SK-N-SH (cell line): Measurements from ENCODE around the gene FRMPD4. TPM values are rescaled to one million over a fixed set of nuclear protein-coding genes. Genes with fewer than 3 reads are reported as not detected.

ENCODE experiments used
- CTCF ChIA-PET: fragments of 300-600, 350-600 bp; formaldehyde crosslinking; extraction: SDS; loops from one replicate; lab custom pipeline; 2021; lab: Yijun Ruan, JAX
- POLR2A ChIA-PET: fragments of 350-600 bp; sonication (Branson Sonifier 250); formaldehyde crosslinking; extraction: SDS; loops from one replicate; lab custom pipeline; 2020; ENCODE audit warnings: antibody characterized with exemption, inconsistent platforms; lab: Yijun Ruan, JAX
- DNase-seq: peaks from one replicate; pipeline ENCODE4 v3.0.0; 2012
- H2AFZ ChIP-seq: fragments of 200-600 bp; sonication (generic); 2 replicates; pipeline ENCODE4 v1.8.1; 2016; ENCODE audit warnings: antibody characterized with exemption, mild to moderate bottlenecking, low read depth
- H3F3A ChIP-seq: fragments of 200-600 bp; sonication (generic); replicated peaks from 2 replicates; pipeline ENCODE3; 2016; ENCODE audit warnings: antibody characterized with exemption, mild to moderate bottlenecking; ENCODE audit not compliant: insufficient read depth
- H3K27ac ChIP-seq, 2 experiments: fragments of 200-500 bp in 1 of 2; fragments of 200-600 bp in 1 of 2; sonication (Bioruptor generic) in 1 of 2; sonication (generic), shearing (Covaris generic) in 1 of 2; 2 replicates each; pipeline versions ENCODE4 v1.5.1 to v1.6.1; 2014 to 2016; ENCODE audit warnings: low read depth in 2 of 2, inconsistent platforms in 1 of 2, low read length in 1 of 2, mild to moderate bottlenecking in 1 of 2, mixed read lengths in 1 of 2
- H3K27me3 ChIP-seq: fragments of 200-600 bp; sonication (generic), shearing (Covaris generic); 2 replicates; pipeline ENCODE4 v1.6.1; 2016; ENCODE audit warnings: mixed run types; ENCODE audit not compliant: insufficient read depth
- H3K36me3 ChIP-seq, 2 experiments: fragments of 200-500 bp in 1 of 2; fragments of 200-600 bp in 1 of 2; sonication (Bioruptor generic) in 1 of 2; sonication (generic) in 1 of 2; replicated peaks in 1 of 2; 2 replicates each; pipeline versions ENCODE3 to v1.5.1; 2014 to 2016; ENCODE audit warnings: low read length in 1 of 2, mild to moderate bottlenecking in 1 of 2; ENCODE audit not compliant: insufficient read depth in 2 of 2, control insufficient read depth in 1 of 2
- H3K4me1 ChIP-seq, 2 experiments: fragments of 200-500 bp in 1 of 2; fragments of 200-600 bp in 1 of 2; sonication (Bioruptor generic) in 1 of 2; sonication (generic), shearing (Covaris generic) in 1 of 2; 2 replicates each; pipeline versions ENCODE4 v1.5.1 to v1.6.1; 2014 to 2016; ENCODE audit warnings: low read depth in 1 of 2, low read length in 1 of 2, mixed run types in 1 of 2; ENCODE audit not compliant: insufficient read depth in 2 of 2, control insufficient read depth in 1 of 2
- H3K4me2 ChIP-seq: fragments of 200-600 bp; sonication (generic), shearing (Covaris generic); 2 replicates; pipeline ENCODE4 v1.6.1; 2017; ENCODE audit warnings: mixed run types
- H3K4me3 ChIP-seq, 2 experiments: fragments of 200-500 bp in 1 of 2; fragments of 200-600 bp in 1 of 2; sonication (Bioruptor generic) in 1 of 2; sonication (generic), shearing (Covaris generic) in 1 of 2; 2 replicates each; pipeline versions ENCODE4 v1.5.1 to v1.8.1; 2014 to 2016; ENCODE audit warnings: low read depth in 2 of 2, inconsistent platforms in 1 of 2, low read length in 1 of 2, mild to moderate bottlenecking in 1 of 2, mixed read lengths in 1 of 2, moderate library complexity in 1 of 2
- H3K79me2 ChIP-seq: fragments of 200-600 bp; sonication (generic); 2 replicates; pipeline ENCODE4 v1.8.1; 2017; ENCODE audit warnings: mild to moderate bottlenecking; ENCODE audit not compliant: insufficient read depth
- H3K9ac ChIP-seq: fragments of 200-600 bp; sonication (generic); 2 replicates; pipeline ENCODE4 v1.6.1; 2017; ENCODE audit warnings: mixed run types
- H3K9me2 ChIP-seq: fragments of 200-600 bp; sonication (generic); 2 replicates; pipeline ENCODE4 v1.6.1; 2017; ENCODE audit warnings: mixed run types
- H3K9me3 ChIP-seq: fragments of 200-600 bp; sonication (generic); 2 replicates; pipeline ENCODE4 v1.6.1; 2017; ENCODE audit warnings: mixed run types, mild to moderate bottlenecking, moderate library complexity
- H4K20me1 ChIP-seq: fragments of 200-600 bp; sonication (generic); 2 replicates; pipeline ENCODE4 v1.6.1; 2017; ENCODE audit warnings: mild to moderate bottlenecking, mixed run types; ENCODE audit not compliant: insufficient read depth
- CHD2 ChIP-seq: fragments of 150-350 bp; IDR thresholded peaks from 2 replicates; pipeline ENCODE4 v1.6.1; 2018; ENCODE audit warnings: low read length; ENCODE audit not compliant: partially characterized antibody
- ELF1 ChIP-seq: IDR thresholded peaks from 2 replicates; pipeline ENCODE4 v1.4.0; 2012
- FOSL2 ChIP-seq: IDR thresholded peaks from 2 replicates; pipeline ENCODE4 v1.4.0; 2012; ENCODE audit warnings: low read depth, mild to moderate bottlenecking, moderate library complexity, borderline replicate concordance
- FOXM1 ChIP-seq: IDR thresholded peaks from 2 replicates; pipeline ENCODE4 v1.4.0; 2012; ENCODE audit warnings: low read depth, mild to moderate bottlenecking
- GATA2 ChIP-seq: sonication (generic); formaldehyde crosslinking; IDR thresholded peaks from 2 replicates; pipeline ENCODE4 v1.5.0; 2020; ENCODE audit warnings: mild to moderate bottlenecking, missing genetic modification reagents
- IRF3 ChIP-seq: fragments of 150-350 bp; IDR thresholded peaks from 2 replicates; pipeline ENCODE4 v1.6.1; 2016; ENCODE audit warnings: mild to moderate bottlenecking, low read depth, low read length
- MEF2A ChIP-seq: IDR thresholded peaks from 2 replicates; pipeline ENCODE4 v1.4.0; 2012; ENCODE audit warnings: low read depth, borderline replicate concordance
- MXI1 ChIP-seq: IDR thresholded peaks from 2 replicates; pipeline ENCODE4 v1.6.1; 2012; ENCODE audit warnings: mild to moderate bottlenecking, low read depth, low read length, improper control_type of control experiment
- NFIC ChIP-seq: IDR thresholded peaks from 2 replicates; pipeline ENCODE4 v1.4.0; 2012; ENCODE audit warnings: borderline replicate concordance
- RAD21 ChIP-seq: IDR thresholded peaks from 2 replicates; pipeline ENCODE4 v1.6.1; 2012; ENCODE audit warnings: mild to moderate bottlenecking, low read length
- SMC3 ChIP-seq: IDR thresholded peaks from 2 replicates; pipeline ENCODE4 v1.6.1; 2012; ENCODE audit warnings: low read depth, low read length, improper control_type of control experiment
- TEAD4 ChIP-seq: IDR thresholded peaks from 2 replicates; pipeline ENCODE4 v1.4.0; 2012; ENCODE audit warnings: mild to moderate bottlenecking, borderline replicate concordance; ENCODE audit not compliant: insufficient read depth
- WGBS: methylation state at CpG from one replicate; pipeline ENCODE4 v1.1.6; 2017; ENCODE audit warnings: low lambda C conversion rate; 5-methylcytosine and 5-hydroxymethylcytosine counted together
- polyA plus RNA-seq, 3 experiments: library from polyadenylated mRNA; depleted of rRNA; stranded (reverse); fragments of >200 nt; gene quantifications; 2 replicates each; pipeline ENCODE4 v1.2.3, GENCODE V29; 2012
- TF ChIP-seq, protein P1 (sequence below): fragments of 200-600 bp; sonication (generic); IDR thresholded peaks from 2 replicates; pipeline ENCODE4 v1.6.1; 2017; ENCODE audit warnings: antibody characterized with exemption, mild to moderate bottlenecking, moderate library complexity
- TF ChIP-seq, protein P2 (sequence below): IDR thresholded peaks from 2 replicates; pipeline ENCODE4 v1.6.1; 2012; ENCODE audit warnings: mild to moderate bottlenecking, low read depth, low read length, moderate library complexity
- TF ChIP-seq, protein P3 (sequence below): fragments of 150-350 bp; IDR thresholded peaks from 2 replicates; pipeline ENCODE4 v1.6.1; 2017; ENCODE audit warnings: antibody characterized with exemption, low read length, low read depth, borderline replicate concordance
- TF ChIP-seq, protein P4 (sequence below): IDR thresholded peaks from 2 replicates; pipeline ENCODE4 v1.4.0; 2012; ENCODE audit warnings: low read depth, borderline replicate concordance

Gene FRMPD4
- polyA plus RNA-seq, 1 of the 3 experiments (the other 2 are of a cell fraction), result not detected

- ChIA-PET POLR2A (no interaction called here), CTCF (no interaction called here)
- Histone ChIP-seq H3K4me3 (no peak overlapping the region), H3K27me3 (0 out of 2 replicates have a peak, but pooled peaks cover 6% of the 10 kb centered on the region), H3K4me2 (no peak overlapping the region), H3K9me3 (no peaks in the 10 kb centered on the region), H3K27ac (no peak overlapping the region), H3K9me2 (no peaks in the 10 kb centered on the region), H3K4me1 (no peaks in the 10 kb centered on the region), H3F3A (no peaks in the 10 kb centered on the region), H4K20me1 (no peaks in the 10 kb centered on the region), H2AFZ (no peak overlapping the region), H3K79me2 (no peaks in the 10 kb centered on the region), H3K9ac (no peak overlapping the region), H3K36me3 (no peaks in the 10 kb centered on the region)
- DNase-seq, result no peak
- no peak for TF ChIP-seq SMC3
- no peak for TF ChIP-seq IRF3
- no peak for TF ChIP-seq MXI1
- TF ChIP-seq FOXM1, result no peak
- TF ChIP-seq, protein P1, sequence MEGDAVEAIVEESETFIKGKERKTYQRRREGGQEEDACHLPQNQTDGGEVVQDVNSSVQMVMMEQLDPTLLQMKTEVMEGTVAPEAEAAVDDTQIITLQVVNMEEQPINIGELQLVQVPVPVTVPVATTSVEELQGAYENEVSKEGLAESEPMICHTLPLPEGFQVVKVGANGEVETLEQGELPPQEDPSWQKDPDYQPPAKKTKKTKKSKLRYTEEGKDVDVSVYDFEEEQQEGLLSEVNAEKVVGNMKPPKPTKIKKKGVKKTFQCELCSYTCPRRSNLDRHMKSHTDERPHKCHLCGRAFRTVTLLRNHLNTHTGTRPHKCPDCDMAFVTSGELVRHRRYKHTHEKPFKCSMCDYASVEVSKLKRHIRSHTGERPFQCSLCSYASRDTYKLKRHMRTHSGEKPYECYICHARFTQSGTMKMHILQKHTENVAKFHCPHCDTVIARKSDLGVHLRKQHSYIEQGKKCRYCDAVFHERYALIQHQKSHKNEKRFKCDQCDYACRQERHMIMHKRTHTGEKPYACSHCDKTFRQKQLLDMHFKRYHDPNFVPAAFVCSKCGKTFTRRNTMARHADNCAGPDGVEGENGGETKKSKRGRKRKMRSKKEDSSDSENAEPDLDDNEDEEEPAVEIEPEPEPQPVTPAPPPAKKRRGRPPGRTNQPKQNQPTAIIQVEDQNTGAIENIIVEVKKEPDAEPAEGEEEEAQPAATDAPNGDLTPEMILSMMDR, result no peak
- TF ChIP-seq GATA2 (CRISPR knock-in tag), result no peak
- TF ChIP-seq, protein P2, sequence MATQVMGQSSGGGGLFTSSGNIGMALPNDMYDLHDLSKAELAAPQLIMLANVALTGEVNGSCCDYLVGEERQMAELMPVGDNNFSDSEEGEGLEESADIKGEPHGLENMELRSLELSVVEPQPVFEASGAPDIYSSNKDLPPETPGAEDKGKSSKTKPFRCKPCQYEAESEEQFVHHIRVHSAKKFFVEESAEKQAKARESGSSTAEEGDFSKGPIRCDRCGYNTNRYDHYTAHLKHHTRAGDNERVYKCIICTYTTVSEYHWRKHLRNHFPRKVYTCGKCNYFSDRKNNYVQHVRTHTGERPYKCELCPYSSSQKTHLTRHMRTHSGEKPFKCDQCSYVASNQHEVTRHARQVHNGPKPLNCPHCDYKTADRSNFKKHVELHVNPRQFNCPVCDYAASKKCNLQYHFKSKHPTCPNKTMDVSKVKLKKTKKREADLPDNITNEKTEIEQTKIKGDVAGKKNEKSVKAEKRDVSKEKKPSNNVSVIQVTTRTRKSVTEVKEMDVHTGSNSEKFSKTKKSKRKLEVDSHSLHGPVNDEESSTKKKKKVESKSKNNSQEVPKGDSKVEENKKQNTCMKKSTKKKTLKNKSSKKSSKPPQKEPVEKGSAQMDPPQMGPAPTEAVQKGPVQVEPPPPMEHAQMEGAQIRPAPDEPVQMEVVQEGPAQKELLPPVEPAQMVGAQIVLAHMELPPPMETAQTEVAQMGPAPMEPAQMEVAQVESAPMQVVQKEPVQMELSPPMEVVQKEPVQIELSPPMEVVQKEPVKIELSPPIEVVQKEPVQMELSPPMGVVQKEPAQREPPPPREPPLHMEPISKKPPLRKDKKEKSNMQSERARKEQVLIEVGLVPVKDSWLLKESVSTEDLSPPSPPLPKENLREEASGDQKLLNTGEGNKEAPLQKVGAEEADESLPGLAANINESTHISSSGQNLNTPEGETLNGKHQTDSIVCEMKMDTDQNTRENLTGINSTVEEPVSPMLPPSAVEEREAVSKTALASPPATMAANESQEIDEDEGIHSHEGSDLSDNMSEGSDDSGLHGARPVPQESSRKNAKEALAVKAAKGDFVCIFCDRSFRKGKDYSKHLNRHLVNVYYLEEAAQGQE, result no peak
- 7% methylated on average over 7 of the region's 7 CpGs for WGBS
Observed at GRCh38 chrX:12443534-12444098, 305.3 kb downstream of the FRMPD4 start.

DNA sequence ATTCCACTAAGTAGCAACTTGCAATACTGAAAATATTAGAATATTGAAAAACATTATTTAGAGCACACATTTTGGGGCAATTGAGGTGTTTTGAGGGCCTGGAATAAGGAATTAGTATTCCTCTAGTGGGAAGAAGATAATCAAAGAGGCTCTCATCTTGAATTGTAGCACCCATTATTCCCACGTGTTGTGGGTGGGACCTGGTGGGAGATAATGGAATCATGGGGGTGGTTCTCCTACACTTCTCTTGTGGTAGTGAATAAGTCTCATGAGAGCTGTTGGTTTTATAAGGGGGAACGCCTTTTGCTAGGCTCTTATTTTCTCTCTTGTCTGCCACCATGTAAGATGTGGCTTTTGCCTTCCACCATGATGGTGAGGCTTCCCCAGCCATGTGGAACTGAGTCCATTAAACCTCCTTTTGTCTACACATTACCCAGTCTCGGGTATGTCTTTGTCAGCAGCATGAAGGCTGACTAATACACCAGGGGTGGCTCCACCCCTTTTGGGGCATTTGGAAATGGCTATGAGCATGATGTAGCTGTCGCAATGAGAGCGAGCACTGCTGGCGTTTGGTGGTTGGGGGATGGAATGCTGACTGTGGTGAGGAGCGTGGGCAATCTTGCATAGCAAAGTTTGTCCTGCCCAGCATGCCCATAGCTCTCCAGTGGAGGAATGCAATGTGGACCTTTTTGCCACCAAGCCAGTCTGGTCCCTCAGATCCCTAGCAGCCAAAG, 308.2 kb downstream of the FRMPD4 start:
- Histone ChIP-seq H3K27me3 (no peaks in the 10 kb centered on the region; the same call in 1 of the 2 replicates), H3F3A (no peaks in the 10 kb centered on the region), H3K79me2 (no peaks in the 10 kb centered on the region), H3K36me3 (no peaks in the 10 kb centered on the region), H3K4me2 (no peak overlapping the region), H3K27ac (no peak overlapping the region), H4K20me1 (no peaks in the 10 kb centered on the region), H3K4me3 (no peak overlapping the region), H2AFZ (no peak overlapping the region), H3K4me1 (no peaks in the 10 kb centered on the region), H3K9ac (no peak overlapping the region), H3K9me3 (no peaks in the 10 kb centered on the region), H3K9me2 (no peaks in the 10 kb centered on the region)
- ChIA-PET CTCF (no interaction called here), POLR2A (no interaction called here)
- DNase-seq, result no peak
- 2% methylated on average over 7 of the region's 7 CpGs for WGBS
- no peak for TF ChIP-seq ELF1
- no peak for TF ChIP-seq IRF3
- TF ChIP-seq MEF2A, result no peak
- no peak for TF ChIP-seq CHD2
- TF ChIP-seq, protein P3, sequence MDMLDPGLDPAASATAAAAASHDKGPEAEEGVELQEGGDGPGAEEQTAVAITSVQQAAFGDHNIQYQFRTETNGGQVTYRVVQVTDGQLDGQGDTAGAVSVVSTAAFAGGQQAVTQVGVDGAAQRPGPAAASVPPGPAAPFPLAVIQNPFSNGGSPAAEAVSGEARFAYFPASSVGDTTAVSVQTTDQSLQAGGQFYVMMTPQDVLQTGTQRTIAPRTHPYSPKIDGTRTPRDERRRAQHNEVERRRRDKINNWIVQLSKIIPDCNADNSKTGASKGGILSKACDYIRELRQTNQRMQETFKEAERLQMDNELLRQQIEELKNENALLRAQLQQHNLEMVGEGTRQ, result no peak
- no peak for TF ChIP-seq TEAD4
- no peak for TF ChIP-seq NFIC
- TF ChIP-seq, protein P4, sequence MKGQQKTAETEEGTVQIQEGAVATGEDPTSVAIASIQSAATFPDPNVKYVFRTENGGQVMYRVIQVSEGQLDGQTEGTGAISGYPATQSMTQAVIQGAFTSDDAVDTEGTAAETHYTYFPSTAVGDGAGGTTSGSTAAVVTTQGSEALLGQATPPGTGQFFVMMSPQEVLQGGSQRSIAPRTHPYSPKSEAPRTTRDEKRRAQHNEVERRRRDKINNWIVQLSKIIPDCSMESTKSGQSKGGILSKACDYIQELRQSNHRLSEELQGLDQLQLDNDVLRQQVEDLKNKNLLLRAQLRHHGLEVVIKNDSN, result no peak
- no peak for TF ChIP-seq FOSL2
- TF ChIP-seq GATA2 (CRISPR knock-in tag), result no peak
- no peak for TF ChIP-seq RAD21
